Skin of body (tissue), 2 donors: ENCODE results near the gene NXPH3. TPM values are rescaled to one million over a fixed set of nuclear protein-coding genes. Genes with fewer than 3 reads are reported as not detected.

Experiments used
- DNase-seq: peaks from one replicate; lab custom pipeline; 2025; lab: John Stamatoyannopoulos, UW
- total RNA-seq: library from RNA; depleted of rRNA; stranded (reverse); fragments of >200 nt; gene quantifications from one replicate; pipeline ENCODE4 v1.2.3, GENCODE V29; 2014

The NXPH3 gene
- total RNA-seq, 1 donor from 2014 or later = 0.89 TPM

- peak; percentile 51 for DNase-seq
These were observed 631 bp downstream of the NXPH3 start for GRCh38 chr17:49576088-49576916.

- no peak for DNase-seq
These were observed 1.4 kb downstream of the NXPH3 start for GRCh38 chr17:49576917-49577649.

GRCh38 chr17:49577650-49577934, 1.9 kb downstream of the NXPH3 start:
- no peak for DNase-seq

GRCh38 chr17:49577963-49578362, 2.3 kb downstream of the NXPH3 start:
- DNase-seq = no peak

- no peak for DNase-seq
These were observed 2.7 kb downstream of the NXPH3 start for GRCh38 chr17:49578414-49578813.

GRCh38 chr17:49578952-49579500, 3.4 kb downstream of the NXPH3 start:
- no peak for DNase-seq

- no peak for DNase-seq
These were observed 3.9 kb downstream of the NXPH3 start for GRCh38 chr17:49579522-49579921.

- no peak for DNase-seq
These were observed 4.5 kb downstream of the NXPH3 start for GRCh38 chr17:49580055-49580721.

GRCh38 chr17:49580981-49581647, 5.4 kb downstream of the NXPH3 start:
- DNase-seq = no peak

- no peak for DNase-seq
These were observed 6.0 kb downstream of the NXPH3 start for GRCh38 chr17:49581648-49581998.

- no peak for DNase-seq
These were observed 6.5 kb downstream of the NXPH3 start for GRCh38 chr17:49582055-49582722.

- no peak for DNase-seq
These were observed 7.1 kb downstream of the NXPH3 start for GRCh38 chr17:49582789-49583188.

GRCh38 chr17:49583226-49583625, 7.6 kb downstream of the NXPH3 start:
- no peak for DNase-seq

GRCh38 chr17:49583889-49584288, 8.2 kb downstream of the NXPH3 start:
- no peak for DNase-seq

GRCh38 chr17:49585422-49586027, 9.9 kb downstream of the NXPH3 start:
- DNase-seq = no peak

GRCh38 chr17:49587366-49588073, 11.8 kb downstream of the NXPH3 start:
- no peak for DNase-seq

GRCh38 chr17:49588312-49588711, 12.6 kb downstream of the NXPH3 start:
- no peak for DNase-seq

- DNase-seq = no peak
These were observed 13.3 kb downstream of the NXPH3 start for GRCh38 chr17:49588726-49589576.

- DNase-seq = no peak
These were observed 13.9 kb downstream of the NXPH3 start for GRCh38 chr17:49589577-49589927.
